ENCODE results near the gene GTPBP6. TPM values are rescaled to one million over a fixed set of nuclear protein-coding genes. Genes with fewer than 3 reads are reported as not detected.
"Not testable (repeated sequence)": the region's sequence is repeated elsewhere in the genome, so short reads cannot be mapped to it uniquely, and the experiment has no call there.

The GTPBP6 gene
- total and polyA plus RNA-seq, 2 donors (not counting 3 experiments of a cell fraction or from before 2014, with no cell fraction given): 39.1 to 63.5 TPM

- H3K9ac ChIP-seq (replicated peaks; ENCODE audit: extremely low read depth, insufficient read depth, low read length); H3K27me3 ChIP-seq (ENCODE audit: control insufficient read depth in 2 of 2, insufficient read depth in 2 of 2, low read length in 2 of 2); FAIRE-seq; H3K4me1 ChIP-seq (ENCODE audit: control insufficient read depth, extremely low read depth, insufficient read depth, low read length); H4K20me1 ChIP-seq (replicated peaks; ENCODE audit: control insufficient read depth, extremely low read depth, insufficient read depth, low read length); intact Hi-C loops (cut with micrococcal nuclease); H3K27ac ChIP-seq (ENCODE audit: insufficient read depth, low read depth, low read length); H3K4me2 ChIP-seq (ENCODE audit: insufficient read depth, low read length); BruUV-seq (replicated peaks); H3K4me3 ChIP-seq (replicated peaks in 1 of 3; ENCODE audit: insufficient read depth in 1 of 3, low read depth in 1 of 3, low read length in 3 of 3); H3K9me1 ChIP-seq (replicated peaks; ENCODE audit: control insufficient read depth, extremely low read depth, insufficient read depth, low read length); dilution Hi-C loops (cut with MboI; ENCODE audit: extremely low pct_ligation_motif_present, low sequenced_read_pairs); DNase-seq (ENCODE audit: low read depth, low spot score); POLR2A ChIA-PET; H3K36me3 ChIP-seq (ENCODE audit: control insufficient read depth in 2 of 2, extremely low read depth in 1 of 2, insufficient read depth in 2 of 2, low read length in 2 of 2); H3K9me3 ChIP-seq (replicated peaks; ENCODE audit: control insufficient read depth, insufficient read depth, low read length); CTCF ChIA-PET; H3K79me2 ChIP-seq (ENCODE audit: control insufficient read depth, insufficient read depth, low read length); H2AFZ ChIP-seq (ENCODE audit: low read depth, low read length): not testable (repeated sequence)
Observed at GRCh38 chrX:257054-257453, 61.5 kb downstream of the GTPBP6 start.

- Histone ChIP-seq H3K27ac (ENCODE audit: insufficient read depth, low read depth, low read length) (no peak overlapping the region), H3K4me3 (replicated peaks in 1 of 3; ENCODE audit: insufficient read depth in 1 of 3, low read depth in 1 of 3, low read length in 3 of 3) (no peak overlapping the region), H2AFZ (ENCODE audit: low read depth, low read length) (no peak overlapping the region), H3K9me1 (replicated peaks; ENCODE audit: control insufficient read depth, extremely low read depth, insufficient read depth, low read length) (no peaks in the 10 kb centered on the region), H3K4me1 (ENCODE audit: control insufficient read depth, extremely low read depth, insufficient read depth, low read length) (no peaks in the 10 kb centered on the region), H4K20me1 (replicated peaks; ENCODE audit: control insufficient read depth, extremely low read depth, insufficient read depth, low read length) (no peaks in the 10 kb centered on the region), H3K36me3 (ENCODE audit: control insufficient read depth in 2 of 2, extremely low read depth in 1 of 2, insufficient read depth in 2 of 2, low read length in 2 of 2) (no peaks in the 10 kb centered on the region), H3K79me2 (ENCODE audit: control insufficient read depth, insufficient read depth, low read length) (no peaks in the 10 kb centered on the region), H3K4me2 (ENCODE audit: insufficient read depth, low read length) (no peak overlapping the region), H3K9ac (replicated peaks; ENCODE audit: extremely low read depth, insufficient read depth, low read length) (no peak overlapping the region), H3K27me3 (ENCODE audit: control insufficient read depth in 2 of 2, insufficient read depth in 2 of 2, low read length in 2 of 2) (no peaks in the 10 kb centered on the region), H3K9me3 (replicated peaks; ENCODE audit: control insufficient read depth, insufficient read depth, low read length) (no peaks in the 10 kb centered on the region)
- TF ChIP-seq FOS (IDR thresholded peaks at IDR 0.05; ENCODE audit: borderline replicate concordance, insufficient read depth, low read length): no peak
- TF ChIP-seq POLR2A (IDR thresholded peaks at IDR 0.05; ENCODE audit: low read depth, low read length): no peak
- BruUV-seq (replicated peaks): no TSS peak
- no peak for FAIRE-seq
- ChIA-PET POLR2A (no interaction called here), CTCF (no interaction called here)
- no peak for DNase-seq (ENCODE audit: low read depth, low spot score)
- dilution Hi-C loops (cut with MboI; ENCODE audit: extremely low pct_ligation_motif_present, low sequenced_read_pairs) (no loop called here), intact Hi-C loops (cut with micrococcal nuclease) (no loop called here)
Observed at GRCh38 chrX:255923-256331, 62.7 kb downstream of the GTPBP6 start.

Other genes with a start within 250 kb of the GTPBP6 start
- gene PLCXD1, start 37.4 kb downstream of the GTPBP6 start, total RNA-seq: 13.5 and 16.8 TPM in 2 replicates
- gene PLCXD1, start 37.4 kb downstream of the GTPBP6 start, polyA plus RNA-seq: 11.7 and 12.3 TPM in 2 replicates
- 29.2 and 33.6 TPM in 2 replicates for gene PPP2R3B, start 68.1 kb upstream of the GTPBP6 start, total RNA-seq
- 18.9 and 19.1 TPM in 2 replicates for gene PPP2R3B, start 68.1 kb upstream of the GTPBP6 start, polyA plus RNA-seq